Measurements from ENCODE around the gene CCL17.

Gene CCL17

DNA sequence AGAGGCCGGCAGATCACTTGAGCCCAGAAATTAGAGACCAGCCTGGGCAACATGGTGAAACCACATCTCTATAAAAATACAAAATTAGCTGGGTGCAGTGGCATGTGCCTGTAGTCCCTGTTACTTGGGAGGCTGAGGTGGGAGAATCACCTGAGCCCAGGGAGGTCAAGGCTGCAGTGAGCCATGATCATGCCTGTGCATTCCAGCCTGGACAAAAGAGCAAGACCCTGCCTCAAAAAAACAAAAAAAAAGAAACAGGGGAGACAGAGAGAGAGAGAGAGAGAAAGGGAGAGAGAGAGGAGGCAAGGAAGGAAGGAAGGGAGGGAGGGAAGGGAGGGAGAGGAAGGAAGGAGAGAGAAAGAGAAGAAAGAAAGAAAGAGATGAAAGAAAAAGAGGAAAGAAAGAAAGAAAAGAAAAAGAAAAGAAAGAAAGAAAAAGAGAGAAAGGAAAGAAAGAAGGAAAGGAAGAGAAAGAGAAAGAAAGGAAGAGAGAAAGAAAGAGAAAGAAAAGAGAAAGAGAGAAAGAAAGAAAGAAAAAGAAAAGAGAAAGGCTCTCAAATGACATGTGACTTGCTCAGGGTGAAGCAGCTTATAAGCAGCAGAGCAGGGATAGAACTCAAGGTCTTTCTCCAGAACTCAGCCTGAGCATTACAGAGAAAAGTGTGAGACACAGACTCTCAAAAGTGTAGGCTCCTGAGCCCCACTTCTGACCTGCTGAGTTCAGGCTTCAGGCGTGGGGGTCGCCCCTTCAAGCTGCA, 16.8 kb upstream of the CCL17 start:
- no peaks in the 10 kb centered on the region for H3K9me3 ChIP-seq
- DNase-seq: no peak
- no peak overlapping the region for H3K4me3 ChIP-seq (ENCODE audit: low read depth, low read length)
- TF ChIP-seq, protein P1, sequence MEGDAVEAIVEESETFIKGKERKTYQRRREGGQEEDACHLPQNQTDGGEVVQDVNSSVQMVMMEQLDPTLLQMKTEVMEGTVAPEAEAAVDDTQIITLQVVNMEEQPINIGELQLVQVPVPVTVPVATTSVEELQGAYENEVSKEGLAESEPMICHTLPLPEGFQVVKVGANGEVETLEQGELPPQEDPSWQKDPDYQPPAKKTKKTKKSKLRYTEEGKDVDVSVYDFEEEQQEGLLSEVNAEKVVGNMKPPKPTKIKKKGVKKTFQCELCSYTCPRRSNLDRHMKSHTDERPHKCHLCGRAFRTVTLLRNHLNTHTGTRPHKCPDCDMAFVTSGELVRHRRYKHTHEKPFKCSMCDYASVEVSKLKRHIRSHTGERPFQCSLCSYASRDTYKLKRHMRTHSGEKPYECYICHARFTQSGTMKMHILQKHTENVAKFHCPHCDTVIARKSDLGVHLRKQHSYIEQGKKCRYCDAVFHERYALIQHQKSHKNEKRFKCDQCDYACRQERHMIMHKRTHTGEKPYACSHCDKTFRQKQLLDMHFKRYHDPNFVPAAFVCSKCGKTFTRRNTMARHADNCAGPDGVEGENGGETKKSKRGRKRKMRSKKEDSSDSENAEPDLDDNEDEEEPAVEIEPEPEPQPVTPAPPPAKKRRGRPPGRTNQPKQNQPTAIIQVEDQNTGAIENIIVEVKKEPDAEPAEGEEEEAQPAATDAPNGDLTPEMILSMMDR (IDR thresholded peaks at IDR 0.05; ENCODE audit: low read depth, low read length): no peak
- peaks cover 10% of the 10 kb centered on the region for H3K4me1 ChIP-seq
- peaks cover 8% of the 10 kb centered on the region for H3K36me3 ChIP-seq
- H3K27me3 ChIP-seq: no peaks in the 10 kb centered on the region

DNA sequence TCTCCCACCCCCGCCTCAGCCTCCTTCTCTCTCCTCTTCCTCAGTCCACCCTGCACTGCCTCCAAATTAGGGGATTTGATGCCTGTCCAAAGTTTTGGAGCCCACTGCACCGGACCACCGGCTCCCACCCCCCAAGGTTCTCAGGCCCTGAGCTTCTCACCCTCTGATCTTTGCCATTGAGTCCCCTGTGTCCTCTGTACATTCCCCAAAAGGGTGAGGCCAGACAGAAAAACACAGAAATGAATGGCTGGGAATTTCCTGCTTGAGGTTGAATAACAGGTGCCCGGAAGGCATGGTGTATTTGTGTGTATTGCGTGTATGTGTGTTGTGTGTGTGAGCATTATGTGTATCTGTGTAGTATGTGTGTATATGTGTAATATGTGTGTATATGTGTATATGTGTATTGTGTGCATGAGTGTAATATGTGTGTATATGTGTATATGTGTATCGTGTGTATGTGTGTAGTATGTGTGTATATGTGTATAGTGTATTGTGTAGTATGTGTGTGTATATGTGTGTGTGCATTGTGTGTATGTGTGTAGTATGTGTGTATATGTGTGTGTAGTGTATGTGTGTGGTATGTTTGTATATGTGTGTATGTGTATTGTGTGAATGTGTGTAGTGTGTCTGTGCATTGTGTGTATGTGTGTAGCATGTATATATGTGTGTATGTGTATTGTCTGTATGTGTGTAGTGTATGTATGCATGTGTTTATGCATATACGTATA, 16.0 kb upstream of the CCL17 start:
- DNase-seq: no peak
- peaks cover 7% of the 10 kb centered on the region for H3K4me1 ChIP-seq
- H3K9me3 ChIP-seq: no peaks in the 10 kb centered on the region
- no peak overlapping the region for H3K4me3 ChIP-seq (ENCODE audit: low read depth, low read length)
- peaks cover 1% of the 10 kb centered on the region for H3K36me3 ChIP-seq
- no peaks in the 10 kb centered on the region for H3K27me3 ChIP-seq
- TF ChIP-seq, protein P1 (IDR thresholded peaks at IDR 0.05; ENCODE audit: low read depth, low read length): no peak

DNA sequence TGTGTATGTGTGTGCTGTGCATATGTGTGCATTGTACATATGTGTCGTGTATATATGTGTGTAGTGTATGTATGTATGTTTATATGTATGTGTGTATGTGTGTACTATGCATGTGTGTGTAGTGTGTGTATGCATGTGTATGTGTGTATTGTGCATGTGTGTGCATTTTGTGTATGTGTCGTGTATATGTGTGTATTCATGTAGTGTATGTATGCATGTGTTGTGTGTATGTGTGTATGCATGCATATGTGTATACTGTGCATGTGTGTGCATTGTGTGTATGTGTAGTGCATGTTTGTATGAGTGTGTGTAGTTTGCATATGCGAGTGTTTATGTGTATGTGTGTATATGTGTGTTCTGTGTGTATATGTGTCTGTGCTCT, 15.5 kb upstream of the CCL17 start:
- Histone ChIP-seq H3K4me1 (peaks cover 1% of the 10 kb centered on the region), H3K36me3 (no peaks in the 10 kb centered on the region), H3K27me3 (no peaks in the 10 kb centered on the region), H3K4me3 (ENCODE audit: low read depth, low read length) (no peak overlapping the region), H3K9me3 (no peaks in the 10 kb centered on the region)
- no peak for DNase-seq
- TF ChIP-seq, protein P1 (IDR thresholded peaks at IDR 0.05; ENCODE audit: low read depth, low read length): no peak

DNA sequence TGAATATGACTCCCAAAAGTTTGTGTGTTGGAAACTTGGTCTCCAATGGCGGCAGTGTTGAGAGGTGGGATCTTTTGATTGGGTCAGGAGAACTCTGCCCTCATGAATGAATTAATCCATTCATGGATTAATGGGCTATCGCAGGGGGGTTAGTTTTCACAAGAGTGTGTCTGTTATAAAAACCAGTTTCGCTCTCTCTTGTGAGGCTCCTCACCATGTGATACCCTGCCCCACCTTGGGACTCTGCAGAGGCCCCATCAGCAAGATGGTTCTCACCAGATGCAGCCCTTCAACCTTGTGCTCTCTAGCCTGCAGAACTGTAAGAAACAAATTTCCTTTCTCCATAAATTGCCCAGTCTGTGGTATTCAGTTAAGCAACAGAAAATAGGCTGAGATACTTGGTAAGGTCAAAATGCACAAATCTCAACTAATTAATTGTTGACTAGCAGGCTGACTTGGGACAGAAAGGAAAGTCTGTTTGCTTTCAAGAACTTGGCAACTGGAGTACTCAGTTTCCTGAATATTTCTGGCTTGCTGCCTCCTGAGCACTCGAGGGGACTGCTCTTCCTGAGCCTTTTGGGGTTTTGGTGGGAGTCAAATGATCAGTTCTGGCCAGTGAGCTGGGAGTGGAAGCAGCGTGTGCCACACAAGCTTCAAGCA, 13.8 kb upstream of the CCL17 start:
- H3K36me3 ChIP-seq: no peaks in the 10 kb centered on the region
- no peak for DNase-seq
- no peak overlapping the region for H3K4me3 ChIP-seq (ENCODE audit: low read depth, low read length)
- no peaks in the 10 kb centered on the region; the same call in 1 of the 2 replicates for H3K4me1 ChIP-seq
- H3K9me3 ChIP-seq: no peaks in the 10 kb centered on the region; the same call in 1 of the 2 replicates
- TF ChIP-seq, protein P1 (IDR thresholded peaks at IDR 0.05; ENCODE audit: low read depth, low read length): no peak
- no peaks in the 10 kb centered on the region for H3K27me3 ChIP-seq

DNA sequence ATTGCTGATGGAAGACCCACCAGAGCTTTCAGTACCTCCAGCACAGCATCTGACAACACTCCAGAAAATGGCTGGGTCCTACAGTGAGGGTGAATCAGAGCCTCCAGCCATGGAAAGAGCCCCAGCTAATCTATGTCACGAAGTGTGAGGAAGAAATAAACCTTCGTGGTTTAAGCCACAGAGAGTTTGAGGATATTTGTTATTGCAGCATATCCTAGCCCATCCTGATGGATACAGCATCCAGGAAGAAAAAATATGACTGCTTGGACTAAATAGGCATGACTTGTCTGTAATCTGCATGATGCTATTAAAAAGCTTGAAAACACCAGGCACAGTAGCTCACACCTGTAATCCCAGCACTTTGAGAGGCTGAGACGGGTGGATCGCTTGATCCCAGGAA, 13.3 kb upstream of the CCL17 start:
- no peak for DNase-seq
- Histone ChIP-seq H3K9me3 (no peaks in the 10 kb centered on the region; the same call in 1 of the 2 replicates), H3K27me3 (no peaks in the 10 kb centered on the region), H3K4me3 (ENCODE audit: low read depth, low read length) (no peak overlapping the region), H3K4me1 (no peaks in the 10 kb centered on the region; the same call in 1 of the 2 replicates), H3K36me3 (no peaks in the 10 kb centered on the region)
- TF ChIP-seq, protein P1 (IDR thresholded peaks at IDR 0.05; ENCODE audit: low read depth, low read length): no peak
